ENCODE results near the gene SRPX.

The SRPX gene

GRCh38 chrX:38138900-38139299 lies 81.8 kb downstream of the SRPX start:
- DNase-seq (ENCODE audit: low spot score in 2 of 2): no peak
- Histone ChIP-seq H3K4me1 (no peaks in the 10 kb centered on the region), H3K4me3 (no peak overlapping the region), H3K36me3 (replicated peaks) (no peaks in the 10 kb centered on the region), H3K9me3 (no peaks in the 10 kb centered on the region), H3K27me3 (ENCODE audit: low read depth) (no peaks in the 10 kb centered on the region)
- in situ Hi-C loops (cut with MboI; ENCODE audit: low sequenced_read_pairs): no loop called here

GRCh38 chrX:38138157-38138891 lies 82.3 kb downstream of the SRPX start:
- Histone ChIP-seq H3K4me3 (no peak overlapping the region), H3K9me3 (no peaks in the 10 kb centered on the region), H3K4me1 (no peaks in the 10 kb centered on the region), H3K27me3 (ENCODE audit: low read depth) (no peaks in the 10 kb centered on the region), H3K36me3 (replicated peaks) (no peaks in the 10 kb centered on the region)
- in situ Hi-C loops (cut with MboI; ENCODE audit: low sequenced_read_pairs): no loop called here
- DNase-seq (ENCODE audit: low spot score in 2 of 2): no peak

- Histone ChIP-seq H3K9me3 (no peaks in the 10 kb centered on the region), H3K4me3 (no peak overlapping the region), H3K36me3 (replicated peaks) (no peaks in the 10 kb centered on the region), H3K27me3 (ENCODE audit: low read depth) (no peaks in the 10 kb centered on the region), H3K4me1 (no peaks in the 10 kb centered on the region)
- in situ Hi-C loops (cut with MboI; ENCODE audit: low sequenced_read_pairs): no loop called here
- DNase-seq (ENCODE audit: low spot score in 2 of 2): no peak
Measured at GRCh38 chrX:38129366-38129765, 91.3 kb downstream of the SRPX start.

- H3K4me3 ChIP-seq: no peak overlapping the region
- no peaks in the 10 kb centered on the region for H3K9me3 ChIP-seq
- in situ Hi-C loops (cut with MboI; ENCODE audit: low sequenced_read_pairs): no loop called here
- no peaks in the 10 kb centered on the region for H3K4me1 ChIP-seq
- H3K27me3 ChIP-seq (ENCODE audit: low read depth): no peaks in the 10 kb centered on the region
- no peak for DNase-seq (ENCODE audit: low spot score in 2 of 2)
- H3K36me3 ChIP-seq (replicated peaks): no peaks in the 10 kb centered on the region
Measured at GRCh38 chrX:38127961-38128360, 92.7 kb downstream of the SRPX start.

- no peak overlapping the region for H3K4me3 ChIP-seq
- no peaks in the 10 kb centered on the region for H3K9me3 ChIP-seq
- no peak for DNase-seq (ENCODE audit: low spot score in 2 of 2)
- no peaks in the 10 kb centered on the region for H3K36me3 ChIP-seq (replicated peaks)
- no peaks in the 10 kb centered on the region for H3K4me1 ChIP-seq
- no peaks in the 10 kb centered on the region for H3K27me3 ChIP-seq (ENCODE audit: low read depth)
- in situ Hi-C loops (cut with MboI; ENCODE audit: low sequenced_read_pairs): no loop called here
Measured at GRCh38 chrX:38126179-38126578, 94.5 kb downstream of the SRPX start.

GRCh38 chrX:38124000-38124399 lies 96.7 kb downstream of the SRPX start:
- no peaks in the 10 kb centered on the region for H3K4me1 ChIP-seq
- no peak overlapping the region for H3K4me3 ChIP-seq
- DNase-seq (ENCODE audit: low spot score in 2 of 2): no peak
- no peaks in the 10 kb centered on the region for H3K9me3 ChIP-seq
- H3K36me3 ChIP-seq (replicated peaks): no peaks in the 10 kb centered on the region
- H3K27me3 ChIP-seq (ENCODE audit: low read depth): no peaks in the 10 kb centered on the region
- in situ Hi-C loops (cut with MboI; ENCODE audit: low sequenced_read_pairs): no loop called here

GRCh38 chrX:38117485-38117884 lies 103.2 kb downstream of the SRPX start:
- no peaks in the 10 kb centered on the region for H3K36me3 ChIP-seq (replicated peaks)
- no peak for DNase-seq (ENCODE audit: low spot score in 2 of 2)
- in situ Hi-C loops (cut with MboI; ENCODE audit: low sequenced_read_pairs): no loop called here
- H3K27me3 ChIP-seq (ENCODE audit: low read depth): no peaks in the 10 kb centered on the region
- no peaks in the 10 kb centered on the region for H3K9me3 ChIP-seq
- no peaks in the 10 kb centered on the region for H3K4me1 ChIP-seq
- no peak overlapping the region for H3K4me3 ChIP-seq

- in situ Hi-C loops (cut with MboI; ENCODE audit: low sequenced_read_pairs): no loop called here
- Histone ChIP-seq H3K4me3 (no peak overlapping the region), H3K9me3 (no peaks in the 10 kb centered on the region)
Measured at GRCh38 chrX:38116706-38117105, 104.0 kb downstream of the SRPX start.

GRCh38 chrX:38112566-38112965 lies 108.1 kb downstream of the SRPX start:
- H3K27me3 ChIP-seq (ENCODE audit: low read depth): no peaks in the 10 kb centered on the region
- DNase-seq (ENCODE audit: low spot score in 2 of 2): no peak
- no peaks in the 10 kb centered on the region for H3K4me1 ChIP-seq
- no peaks in the 10 kb centered on the region for H3K9me3 ChIP-seq
- H3K4me3 ChIP-seq: no peak overlapping the region
- in situ Hi-C loops (cut with MboI; ENCODE audit: low sequenced_read_pairs): no loop called here
- H3K36me3 ChIP-seq (replicated peaks): no peaks in the 10 kb centered on the region

More at GRCh38 chrX:38116706-38117105, 104.0 kb downstream of the SRPX start:
- H3K27me3 ChIP-seq (ENCODE audit: low read depth): no peaks in the 10 kb centered on the region
- no peaks in the 10 kb centered on the region for H3K36me3 ChIP-seq (replicated peaks)
- no peak for DNase-seq (ENCODE audit: low spot score in 2 of 2)
- no peaks in the 10 kb centered on the region for H3K4me1 ChIP-seq

- no peaks in the 10 kb centered on the region for H3K9me3 ChIP-seq
- no peaks in the 10 kb centered on the region for H3K4me1 ChIP-seq
- no peak for DNase-seq (ENCODE audit: low spot score in 2 of 2)
- H3K27me3 ChIP-seq (ENCODE audit: low read depth): no peaks in the 10 kb centered on the region
- in situ Hi-C loops (cut with MboI; ENCODE audit: low sequenced_read_pairs): no loop called here
- no peak overlapping the region for H3K4me3 ChIP-seq
- no peaks in the 10 kb centered on the region for H3K36me3 ChIP-seq (replicated peaks)
Measured at GRCh38 chrX:38111196-38111595, 109.5 kb downstream of the SRPX start.

GRCh38 chrX:38110231-38110630 lies 110.4 kb downstream of the SRPX start:
- no peaks in the 10 kb centered on the region for H3K9me3 ChIP-seq
- no peaks in the 10 kb centered on the region for H3K27me3 ChIP-seq (ENCODE audit: low read depth)
- H3K36me3 ChIP-seq (replicated peaks): no peaks in the 10 kb centered on the region
- no peak overlapping the region for H3K4me3 ChIP-seq
- H3K4me1 ChIP-seq: no peaks in the 10 kb centered on the region
- in situ Hi-C loops (cut with MboI; ENCODE audit: low sequenced_read_pairs): no loop called here
- DNase-seq (ENCODE audit: low spot score in 2 of 2): no peak

GRCh38 chrX:38109042-38109898 lies 111.4 kb downstream of the SRPX start:
- H3K27me3 ChIP-seq (ENCODE audit: low read depth): no peaks in the 10 kb centered on the region
- in situ Hi-C loops (cut with MboI; ENCODE audit: low sequenced_read_pairs): no loop called here
- H3K36me3 ChIP-seq (replicated peaks): no peaks in the 10 kb centered on the region
- H3K4me3 ChIP-seq: no peak overlapping the region
- no peak for DNase-seq (ENCODE audit: low spot score in 2 of 2)
- H3K9me3 ChIP-seq: no peaks in the 10 kb centered on the region
- H3K4me1 ChIP-seq: no peaks in the 10 kb centered on the region

- in situ Hi-C loops (cut with MboI; ENCODE audit: low sequenced_read_pairs): no loop called here
- Histone ChIP-seq H3K4me3 (no peak overlapping the region), H3K27me3 (ENCODE audit: low read depth) (no peaks in the 10 kb centered on the region), H3K36me3 (replicated peaks) (no peaks in the 10 kb centered on the region), H3K4me1 (no peaks in the 10 kb centered on the region), H3K9me3 (no peaks in the 10 kb centered on the region)
- DNase-seq (ENCODE audit: low spot score in 2 of 2): no peak
Measured at GRCh38 chrX:38108364-38108763, 112.3 kb downstream of the SRPX start.

- no peaks in the 10 kb centered on the region for H3K9me3 ChIP-seq
- H3K36me3 ChIP-seq (replicated peaks): no peaks in the 10 kb centered on the region
- no peak for DNase-seq (ENCODE audit: low spot score in 2 of 2)
- in situ Hi-C loops (cut with MboI; ENCODE audit: low sequenced_read_pairs): no loop called here
- H3K4me3 ChIP-seq: no peak overlapping the region
- no peaks in the 10 kb centered on the region for H3K4me1 ChIP-seq
- no peaks in the 10 kb centered on the region for H3K27me3 ChIP-seq (ENCODE audit: low read depth)
Measured at GRCh38 chrX:38106991-38107655, 113.5 kb downstream of the SRPX start.
